ENCODE measurements around the gene TBX2.
"Not testable (repeated sequence)": the region's sequence is repeated elsewhere in the genome, so short reads cannot be mapped to it uniquely, and the experiment has no call there.

The TBX2 gene

GRCh38 chr17:61431594-61432311 is 32.1 kb downstream of the TBX2 start:
- no peak for DNase-seq (ENCODE audit: low read depth)

GRCh38 chr17:61436273-61436672 is 36.6 kb downstream of the TBX2 start:
- no peak for DNase-seq (ENCODE audit: low read depth)

- no peak for DNase-seq (ENCODE audit: low read depth)
Measured at GRCh38 chr17:61436995-61437704, 37.5 kb downstream of the TBX2 start.

- DNase-seq (ENCODE audit: low read depth), result no peak
Measured at GRCh38 chr17:61440697-61441096, 41.1 kb downstream of the TBX2 start.

DNA sequence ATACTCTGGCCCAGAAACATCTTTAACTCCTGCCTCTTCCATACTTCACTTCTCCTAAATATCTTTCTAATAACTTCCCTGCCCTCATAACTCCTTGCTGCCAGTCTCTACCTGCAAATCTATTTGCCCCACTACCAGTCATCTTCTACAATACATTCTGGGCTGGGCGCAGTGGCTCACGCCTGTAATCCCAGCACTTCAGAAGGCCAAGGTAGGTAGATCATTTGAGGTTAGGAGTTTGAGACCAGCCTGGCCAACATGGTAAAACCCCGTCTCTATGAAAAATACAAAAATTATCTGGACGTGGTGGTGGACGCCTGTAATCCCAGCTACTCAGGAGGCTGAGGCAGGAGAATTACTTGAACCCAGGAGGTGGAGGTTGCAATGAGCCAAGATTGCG is 41.9 kb downstream of the TBX2 start:
- not testable (repeated sequence) for DNase-seq (ENCODE audit: low read depth)

DNA sequence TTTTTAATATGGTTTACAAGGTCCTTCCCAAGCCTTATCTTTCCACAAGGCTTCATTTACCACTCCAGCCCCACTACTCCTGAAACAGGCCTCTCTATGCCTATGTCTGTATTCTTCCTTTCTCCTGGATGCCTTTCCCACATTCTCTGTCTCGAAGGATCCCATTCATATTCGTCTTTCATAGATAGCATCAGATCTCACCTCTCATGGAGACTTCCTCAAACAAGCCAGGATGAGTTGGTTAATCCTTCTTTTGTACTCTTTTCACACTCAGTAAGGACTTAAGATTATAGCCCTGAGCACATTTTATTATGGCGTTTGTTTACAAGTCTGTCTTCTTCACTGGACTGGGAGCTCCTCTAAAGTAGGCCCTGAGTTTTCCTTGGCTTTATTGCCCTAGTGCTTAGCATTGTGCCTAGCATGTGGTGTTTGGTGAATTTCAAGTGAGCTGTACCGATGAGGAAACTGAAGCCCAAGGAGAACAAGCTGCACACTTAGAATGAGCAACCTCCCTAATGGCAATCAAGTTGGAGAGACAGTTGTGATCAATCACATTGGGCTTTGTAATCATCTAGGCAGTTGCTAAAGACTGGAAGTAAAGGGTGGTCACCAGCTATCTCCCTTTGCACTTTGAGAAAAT is 42.6 kb downstream of the TBX2 start:
- no peak for DNase-seq (ENCODE audit: low read depth)

DNA sequence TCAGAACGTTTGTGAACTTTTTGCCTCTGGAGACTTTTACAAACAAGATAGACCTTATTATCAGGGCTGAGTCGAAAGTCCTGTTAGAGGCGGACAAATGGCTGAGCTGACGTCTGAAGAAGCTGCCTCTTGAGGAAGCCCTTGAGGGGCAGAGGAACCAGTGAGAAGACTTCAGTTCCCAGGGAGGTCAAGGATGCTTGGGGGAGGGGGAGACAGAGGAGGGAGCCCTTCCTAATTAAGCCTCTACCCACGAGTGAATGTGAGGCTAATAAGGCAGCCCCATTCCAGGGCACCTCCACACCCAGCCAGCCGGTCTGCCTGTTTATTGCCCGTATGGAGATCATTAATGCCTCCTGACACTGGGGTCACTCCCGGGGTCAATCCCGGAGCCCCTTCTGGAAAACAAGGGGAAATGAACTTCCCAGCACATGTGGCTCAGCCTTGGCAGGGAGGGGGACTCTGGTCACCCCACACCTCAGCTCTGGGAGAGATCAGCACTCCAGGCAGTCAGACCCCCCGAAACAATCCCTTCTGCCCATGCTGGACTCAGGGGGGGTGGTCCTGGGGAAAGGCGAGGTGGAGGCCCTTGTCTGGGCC is 43.3 kb downstream of the TBX2 start:
- no peak for DNase-seq (ENCODE audit: low read depth)

GRCh38 chr17:61443475-61443882 is 43.8 kb downstream of the TBX2 start:
- DNase-seq (ENCODE audit: low read depth), result no peak

- DNase-seq (ENCODE audit: low read depth), result no peak
Measured at GRCh38 chr17:61444075-61444474, 44.4 kb downstream of the TBX2 start.

DNA sequence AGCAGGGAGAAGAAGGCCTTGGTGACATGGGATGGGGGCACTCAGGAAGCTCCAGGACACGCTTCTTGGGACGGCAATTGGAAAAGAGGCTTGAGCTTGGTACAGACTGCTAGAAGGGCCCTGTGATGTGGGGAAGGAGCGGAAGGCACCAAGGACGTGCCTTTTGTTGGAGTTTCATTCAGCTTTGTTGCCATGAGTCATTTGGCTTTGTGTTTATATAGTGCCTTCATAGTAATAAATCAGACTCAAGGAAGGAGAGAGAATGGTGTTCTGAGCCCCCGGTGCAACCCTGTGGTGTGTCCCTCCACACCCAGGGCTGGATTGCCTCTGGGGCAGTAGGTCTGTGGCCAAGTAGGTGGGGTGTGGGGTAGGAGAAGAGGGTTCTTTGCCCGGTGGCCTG is 45.2 kb downstream of the TBX2 start:
- no peak for DNase-seq (ENCODE audit: low read depth)

GRCh38 chr17:61447358-61447757 is 47.7 kb downstream of the TBX2 start:
- no peak for DNase-seq (ENCODE audit: low read depth)

DNA sequence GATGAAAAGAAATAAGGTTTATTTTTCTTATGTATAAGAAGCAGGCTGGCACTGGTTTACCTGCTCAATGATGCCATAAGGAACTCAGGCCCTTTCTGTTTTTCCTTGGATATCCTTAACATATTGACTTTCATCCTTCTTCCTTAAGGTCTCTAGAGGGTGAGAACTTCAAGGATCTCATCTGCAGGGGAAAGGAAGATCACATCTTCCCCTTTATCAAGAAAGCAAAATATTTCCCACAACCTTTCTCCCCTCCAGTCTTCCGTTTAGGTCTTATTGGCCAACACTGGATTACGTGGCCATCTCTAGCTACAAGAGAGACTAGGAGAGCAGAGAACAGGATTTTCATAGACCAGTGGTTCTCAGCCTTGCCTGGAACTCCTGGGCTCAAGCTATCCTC is 48.4 kb downstream of the TBX2 start:
- DNase-seq (ENCODE audit: low read depth), result no peak

DNA sequence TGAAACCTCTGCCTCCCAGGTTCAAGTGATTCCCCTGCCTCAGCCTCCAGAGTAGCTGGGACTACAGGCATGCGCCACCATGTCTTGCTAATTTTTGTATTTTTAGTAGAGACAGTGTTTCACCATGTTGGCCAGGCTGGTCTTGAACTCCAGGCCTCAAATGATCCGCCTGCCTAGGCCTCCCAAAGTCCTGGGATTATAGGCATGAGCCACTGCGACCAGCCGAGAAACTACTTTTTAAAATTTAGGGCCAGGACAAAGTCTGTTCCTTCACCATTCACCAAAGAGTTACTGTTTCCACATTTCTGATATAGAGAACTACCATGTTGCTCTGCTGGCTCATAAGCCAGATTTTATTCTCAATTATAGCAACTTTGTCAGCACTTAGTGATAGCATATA is 49.5 kb downstream of the TBX2 start:
- not testable (repeated sequence) for DNase-seq (ENCODE audit: low read depth)

DNA sequence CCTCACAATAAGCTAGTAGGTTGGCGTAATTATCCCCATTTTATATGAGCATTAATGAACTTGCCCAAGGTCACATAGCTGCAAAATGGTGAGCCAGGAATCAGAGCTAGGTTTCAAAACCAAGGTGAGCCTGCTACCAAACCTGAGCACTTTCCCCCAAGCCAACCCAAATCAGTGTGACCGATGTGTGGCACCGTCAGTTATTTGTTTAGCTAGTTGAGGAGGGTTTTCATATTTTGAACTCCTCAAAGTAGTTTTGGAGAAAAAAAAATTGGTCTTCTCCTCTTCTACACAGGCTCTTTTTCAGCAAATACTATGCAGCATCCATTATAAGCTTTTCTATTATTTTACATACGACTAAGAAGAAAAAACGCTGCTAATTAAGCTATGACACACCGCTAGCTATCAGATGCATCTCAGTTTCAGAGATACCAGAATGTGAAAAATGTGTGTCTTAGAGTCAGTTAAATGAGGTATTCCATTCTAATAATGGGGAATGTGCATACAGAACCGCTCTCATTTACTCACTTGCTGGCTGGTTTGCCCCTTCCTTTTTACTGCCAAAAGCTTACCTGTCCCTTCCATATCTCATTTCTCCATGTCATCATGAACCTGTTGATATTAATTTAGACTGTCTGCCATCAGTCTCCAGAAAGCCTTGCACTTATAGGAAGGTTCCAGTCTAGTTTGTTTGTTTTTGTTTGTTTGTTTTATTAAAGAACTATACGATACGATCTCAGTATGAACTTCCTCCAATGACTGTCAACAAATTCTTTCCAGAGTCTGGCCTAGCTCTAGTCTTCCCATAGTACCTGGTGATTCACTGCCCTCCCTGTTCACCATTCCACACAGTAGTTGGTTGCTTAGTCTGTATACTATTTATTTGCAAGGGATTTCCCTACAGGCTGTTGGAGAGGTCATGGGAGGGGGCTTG is 50.3 kb downstream of the TBX2 start:
- DNase-seq (ENCODE audit: low read depth), result no peak

GRCh38 chr17:61450641-61451537 is 51.2 kb downstream of the TBX2 start:
- no peak for DNase-seq (ENCODE audit: low read depth)

GRCh38 chr17:61451538-61452300 is 52.1 kb downstream of the TBX2 start:
- no peak for DNase-seq (ENCODE audit: low read depth)

DNA sequence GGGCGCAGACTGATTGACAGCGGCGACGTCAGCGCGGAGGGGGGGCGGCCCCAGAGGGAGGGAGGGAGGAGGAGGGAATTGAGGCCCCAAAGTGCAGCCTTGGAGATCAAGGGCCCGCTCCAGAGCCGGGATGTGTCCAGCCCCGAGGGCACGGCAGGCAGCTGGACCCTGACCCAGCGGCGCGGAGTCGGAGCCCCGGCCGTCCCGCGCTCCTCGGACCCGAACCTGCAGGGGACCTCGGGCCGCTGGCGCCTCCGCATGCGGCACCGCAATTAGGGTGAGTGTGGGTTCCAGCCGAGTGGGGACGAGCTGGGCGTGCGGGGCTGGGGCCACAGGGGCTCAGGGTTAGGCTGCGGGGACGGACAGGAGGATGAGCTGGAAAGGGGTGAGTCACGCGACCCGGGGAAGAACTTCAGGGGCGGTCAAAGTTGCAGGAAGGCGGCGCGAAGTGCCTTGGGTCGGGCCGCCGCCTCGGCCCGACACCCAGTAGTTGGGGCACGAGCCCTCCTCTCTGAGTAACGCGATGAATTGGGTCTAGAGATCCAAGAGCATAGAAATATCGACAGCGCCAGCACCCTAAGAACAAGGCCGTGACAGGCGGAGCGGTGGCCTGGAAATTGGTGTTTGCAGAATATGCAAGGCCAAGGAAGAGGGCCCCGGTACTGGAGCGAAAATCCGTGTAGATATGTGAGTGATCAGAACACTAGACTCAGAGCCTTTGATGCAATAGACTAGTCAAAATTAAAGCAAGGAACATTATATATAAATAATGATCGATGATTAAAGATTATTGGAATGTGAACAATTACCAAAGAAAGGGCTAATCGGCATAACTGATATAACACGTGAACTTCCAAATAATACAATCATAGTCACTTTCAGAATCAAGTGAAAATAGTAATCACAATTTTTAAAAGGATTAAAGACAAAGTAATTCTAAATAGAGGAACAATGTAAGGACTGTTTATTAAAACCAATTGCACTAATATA is 53.0 kb downstream of the TBX2 start, which contains the start of gene TBX4:
TBX4 (plus strand) TSS at position 122 of the 990 bp plus-strand sequence. CDS start 4,069 bp downstream, outside the sequence.
- DNase-seq (ENCODE audit: low read depth), result no peak

DNA sequence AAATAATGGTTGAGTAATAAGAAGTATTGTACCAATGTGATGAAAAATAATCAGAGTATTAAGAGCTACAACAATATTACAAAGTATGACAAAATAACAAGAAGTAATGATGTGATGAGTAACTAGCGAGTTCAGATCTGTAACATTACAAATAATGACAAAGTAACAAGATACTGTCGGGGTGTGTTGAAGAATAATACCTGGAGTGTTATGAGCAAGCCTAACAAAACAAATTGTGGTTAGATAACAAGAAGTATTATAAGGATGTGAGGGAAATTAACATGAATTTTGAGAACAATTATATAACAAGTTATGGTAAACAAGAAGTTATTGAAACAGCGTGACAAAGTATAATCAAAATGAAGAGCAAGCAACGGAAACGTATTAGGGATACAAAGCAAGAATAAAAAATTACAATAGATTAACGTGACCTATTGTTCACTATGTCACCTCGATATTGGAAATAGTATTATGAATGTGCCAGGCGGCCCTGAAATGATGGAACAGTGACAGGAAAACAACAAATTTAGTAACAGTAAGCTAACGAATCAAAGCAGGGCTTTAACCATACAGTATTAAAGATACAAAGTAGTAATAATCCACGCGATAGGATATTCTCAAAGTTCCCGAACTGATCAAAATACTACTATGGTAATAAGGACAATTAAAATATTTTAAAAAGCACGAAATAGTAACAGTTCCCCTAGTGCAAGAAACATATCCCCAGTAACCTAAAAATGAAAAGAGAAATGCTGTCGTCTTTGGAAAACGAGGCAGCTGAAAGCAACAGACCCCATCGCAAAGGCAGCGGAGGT is 54.1 kb downstream of the TBX2 start:
- DNase-seq (ENCODE audit: low read depth), result no peak
